Measurements from ENCODE around the gene RYR2.

The RYR2 gene

GRCh38 chr1:237759377-237759776, 717.4 kb downstream of the RYR2 start:
- TF ChIP-seq CTCF (IDR thresholded peaks at IDR 0.05; ENCODE audit: low read length, missing control alignments): no peak
- no peak for DNase-seq (ENCODE audit: low read depth)
- H3K4me3 ChIP-seq (replicated peaks; ENCODE audit: low read depth, low read length): no peak overlapping the region

- H3K4me3 ChIP-seq (replicated peaks; ENCODE audit: low read depth, low read length): no peak overlapping the region
- no peak for DNase-seq (ENCODE audit: low read depth)
- no peak for TF ChIP-seq CTCF (IDR thresholded peaks at IDR 0.05; ENCODE audit: low read length, missing control alignments)
Measured at GRCh38 chr1:237760951-237761350, 719.0 kb downstream of the RYR2 start.

- no peak for TF ChIP-seq CTCF (IDR thresholded peaks at IDR 0.05; ENCODE audit: low read length, missing control alignments)
- no peak for DNase-seq (ENCODE audit: low read depth)
- H3K4me3 ChIP-seq (replicated peaks; ENCODE audit: low read depth, low read length): no peak overlapping the region
Measured at GRCh38 chr1:237763137-237763536, 721.2 kb downstream of the RYR2 start.

GRCh38 chr1:237763751-237764150, 721.8 kb downstream of the RYR2 start:
- TF ChIP-seq CTCF (IDR thresholded peaks at IDR 0.05; ENCODE audit: low read length, missing control alignments): no peak
- H3K4me3 ChIP-seq (replicated peaks; ENCODE audit: low read depth, low read length): no peak overlapping the region
- DNase-seq (ENCODE audit: low read depth): no peak

GRCh38 chr1:237769916-237770315, 727.9 kb downstream of the RYR2 start:
- no peak for TF ChIP-seq CTCF (IDR thresholded peaks at IDR 0.05; ENCODE audit: low read length, missing control alignments)
- no peak for DNase-seq (ENCODE audit: low read depth)
- H3K4me3 ChIP-seq (replicated peaks; ENCODE audit: low read depth, low read length): no peak overlapping the region

- TF ChIP-seq CTCF (IDR thresholded peaks at IDR 0.05; ENCODE audit: low read length, missing control alignments): no peak
- no peak overlapping the region for H3K4me3 ChIP-seq (replicated peaks; ENCODE audit: low read depth, low read length)
- DNase-seq (ENCODE audit: low read depth): no peak
Measured at GRCh38 chr1:237772009-237772408, 730.0 kb downstream of the RYR2 start.

GRCh38 chr1:237774246-237774645, 732.3 kb downstream of the RYR2 start:
- no peak for DNase-seq (ENCODE audit: low read depth)
- no peak overlapping the region for H3K4me3 ChIP-seq (replicated peaks; ENCODE audit: low read depth, low read length)
- TF ChIP-seq CTCF (IDR thresholded peaks at IDR 0.05; ENCODE audit: low read length, missing control alignments): no peak
